Endothelial cell of umbilical vein (primary cell): ENCODE data around the gene TWF2.

ENCODE experiments used
- JUN ChIP-seq: IDR thresholded peaks from 2 replicates; pipeline ENCODE4 v1.6.1; 2011; ENCODE audit warnings: borderline replicate concordance, low read depth; ENCODE audit not compliant: insufficient read length, insufficient read depth
- POLR2AphosphoS5 ChIP-seq: IDR thresholded peaks from 2 replicates; pipeline ENCODE4 v1.6.1; 2012; ENCODE audit warnings: low read depth, mild to moderate bottlenecking, control low read depth, low read length, moderate library complexity; ENCODE audit not compliant: insufficient read depth
- TF ChIP-seq, protein P1 (sequence below), 2 donors: IDR thresholded peaks; 1 replicate in 1 of 2; 2 replicates in 1 of 2; pipeline ENCODE4 v1.5.1; 2011; ENCODE audit warnings: low read length in 2 of 2, mild to moderate bottlenecking in 2 of 2, moderate library complexity in 2 of 2, control low read depth in 1 of 2, inconsistent platforms in 1 of 2, low read depth in 1 of 2; ENCODE audit not compliant: insufficient read depth in 1 of 2; ENCODE audit errors: extremely low read depth in 1 of 2

DNA sequence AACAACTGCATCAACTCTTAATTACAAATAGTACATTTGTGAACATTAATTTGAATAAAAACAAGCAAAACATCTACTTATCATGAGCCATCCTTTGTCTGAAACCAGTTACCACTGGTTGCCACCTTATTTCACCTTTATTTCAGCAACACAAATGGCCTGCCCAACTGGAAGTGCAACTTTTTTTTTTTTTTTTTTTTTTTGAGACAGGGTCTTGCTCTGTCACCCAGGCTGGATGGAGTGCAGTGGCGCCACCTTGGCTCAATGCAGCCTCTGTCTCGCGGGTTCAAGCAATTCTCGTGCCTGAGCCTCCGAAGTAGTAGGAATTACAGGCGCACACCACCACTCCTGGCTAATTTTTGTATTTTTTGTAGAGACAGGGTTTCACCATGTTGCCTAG is 26.4 kb upstream of the TWF2 start:
- TF ChIP-seq POLR2AphosphoS5 (no peak), JUN (no peak)
- TF ChIP-seq, protein P1, sequence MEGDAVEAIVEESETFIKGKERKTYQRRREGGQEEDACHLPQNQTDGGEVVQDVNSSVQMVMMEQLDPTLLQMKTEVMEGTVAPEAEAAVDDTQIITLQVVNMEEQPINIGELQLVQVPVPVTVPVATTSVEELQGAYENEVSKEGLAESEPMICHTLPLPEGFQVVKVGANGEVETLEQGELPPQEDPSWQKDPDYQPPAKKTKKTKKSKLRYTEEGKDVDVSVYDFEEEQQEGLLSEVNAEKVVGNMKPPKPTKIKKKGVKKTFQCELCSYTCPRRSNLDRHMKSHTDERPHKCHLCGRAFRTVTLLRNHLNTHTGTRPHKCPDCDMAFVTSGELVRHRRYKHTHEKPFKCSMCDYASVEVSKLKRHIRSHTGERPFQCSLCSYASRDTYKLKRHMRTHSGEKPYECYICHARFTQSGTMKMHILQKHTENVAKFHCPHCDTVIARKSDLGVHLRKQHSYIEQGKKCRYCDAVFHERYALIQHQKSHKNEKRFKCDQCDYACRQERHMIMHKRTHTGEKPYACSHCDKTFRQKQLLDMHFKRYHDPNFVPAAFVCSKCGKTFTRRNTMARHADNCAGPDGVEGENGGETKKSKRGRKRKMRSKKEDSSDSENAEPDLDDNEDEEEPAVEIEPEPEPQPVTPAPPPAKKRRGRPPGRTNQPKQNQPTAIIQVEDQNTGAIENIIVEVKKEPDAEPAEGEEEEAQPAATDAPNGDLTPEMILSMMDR (IDR thresholded peaks at IDR 0.05; ENCODE audit: extremely low read depth in 1 of 2, insufficient read depth in 1 of 2, low read depth in 1 of 2, low read length in 2 of 2) = no peak
